A549 treated with Mapracorat at 1 μM for 4 hours (cell line): Measurements from ENCODE around the gene PSEN1. TPM values are rescaled to one million over a fixed set of nuclear protein-coding genes. Genes with fewer than 3 reads are reported as not detected.

Experiments
- total RNA-seq: library from RNA; stranded (reverse); fragments of 200-300 nt; extraction: Qiagen RNA extraction; gene quantifications from 5 replicates; pipeline ENCODE4 v1.2.3, GENCODE V29; 2022

Gene PSEN1
- total RNA-seq, result 55.1 to 67.6 TPM (median 64.2 TPM) in 5 replicates

GRCh38 chr14:73136387-73137225, at the start of gene PSEN1:
TSS of gene PSEN1 (plus strand) at chr14:73136507. CDS start at chr14:73148020, 11,513 bp downstream.

GRCh38 chr14:73237219-73237785, 101.0 kb downstream of the PSEN1 start, which contains the start of gene PAPLN:
TSS of gene PAPLN (plus strand) at chr14:73237506. CDS start at chr14:73239779, 2,273 bp downstream.

Other genes starting within 250 kb of the PSEN1 start
- 0.10 to 0.72 TPM (median 0.24 TPM) in 5 replicates for gene DPF3, start 242.4 kb upstream of the PSEN1 start, total RNA-seq
- gene DCAF4, start 210.0 kb upstream of the PSEN1 start, total RNA-seq, result 24.1 to 33.8 TPM (median 27.7 TPM) in 5 replicates
- 8.5 to 11.6 TPM (median 10.0 TPM) in 5 replicates for gene ZFYVE1, start 109.4 kb upstream of the PSEN1 start, total RNA-seq
- 46.9 to 59.1 TPM (median 54.6 TPM) in 5 replicates for gene RBM25, start 78.0 kb upstream of the PSEN1 start, total RNA-seq
- gene PAPLN, start 101.0 kb downstream of the PSEN1 start, total RNA-seq, result 5.4 to 6.5 TPM (median 6.1 TPM) in 5 replicates